Activated naive CD8-positive, alpha-beta T cell treated with anti-CD3 and anti-CD28 coated beads, Interleukin-2, amount 10 ng/mL, durations not matched to agents 7 days and 5 days (primary cell): ENCODE data around the gene TXNRD3. TPM values are rescaled to one million over a fixed set of nuclear protein-coding genes. Genes with fewer than 3 reads are reported as not detected.

Experiments used
- ATAC-seq: fragments of 150-1000 bp; cut with Tn5 transposase; one replicate; pipeline ENCODE4 v1.10.0; 2021; ENCODE audit warnings: low read depth, moderate library complexity
- POLR2A ChIA-PET: fragments of 350-600 bp; sonication (Branson Sonifier 250); formaldehyde crosslinking; loops from one replicate; lab custom pipeline; 2021; ENCODE audit warnings: antibody characterized with exemption; lab: Charles Lee
- DNase-seq: peaks from one replicate; pipeline ENCODE4 v3.0.0; 2021
- H3K27ac Mint-ChIP-seq: one replicate; pipeline ENCODE4 v1.8.0; 2022; ENCODE audit warnings: mild to moderate bottlenecking, mixed read lengths
- H3K27me3 Mint-ChIP-seq: one replicate; pipeline ENCODE4 v1.8.0; 2022; ENCODE audit warnings: mild to moderate bottlenecking, moderate library complexity, mixed read lengths
- H3K36me3 Mint-ChIP-seq: one replicate; pipeline ENCODE4 v1.8.0; 2021; ENCODE audit warnings: mild to moderate bottlenecking, mixed read lengths
- H3K4me1 Mint-ChIP-seq: one replicate; pipeline ENCODE4 v1.8.0; 2021; ENCODE audit warnings: mixed read lengths
- H3K4me3 Mint-ChIP-seq: one replicate; pipeline ENCODE4 v1.8.0; 2022; ENCODE audit warnings: mild to moderate bottlenecking, moderate library complexity, mixed read lengths
- H3K9me3 Mint-ChIP-seq: one replicate; pipeline ENCODE4 v1.8.0; 2021; ENCODE audit warnings: mixed read lengths
- total RNA-seq, 2 experiments: library from RNA; stranded (reverse); gene quantifications; one replicate each; pipeline ENCODE4 v1.2.3, GENCODE V29; 2021

Gene TXNRD3
- total RNA-seq, 2 experiments from 2014 or later, result 1.1 to 1.5 TPM

- H3K36me3 Mint-ChIP-seq, result peaks cover 2% of the 10 kb centered on the region
These were observed 11.2 kb upstream of the TXNRD3 start for GRCh38 chr3:126665959-126666657.

GRCh38 chr3:126665221-126665936 is 10.5 kb upstream of the TXNRD3 start:
- no peaks in the 10 kb centered on the region for H3K9me3 Mint-ChIP-seq
- DNase-seq (no peak), ATAC-seq (no peak)
- POLR2A ChIA-PET, result no interaction called here
- H3K27ac Mint-ChIP-seq, result no peak overlapping the region
- H3K36me3 Mint-ChIP-seq, result no peaks in the 10 kb centered on the region
- H3K4me1 Mint-ChIP-seq, result peaks cover 7% of the 10 kb centered on the region
- H3K4me3 Mint-ChIP-seq, result no peak overlapping the region
- peaks cover 15% of the 10 kb centered on the region for H3K27me3 Mint-ChIP-seq

More at GRCh38 chr3:126665959-126666657, 11.2 kb upstream of the TXNRD3 start:
- Mint-ChIP-seq H3K27me3 (peaks cover 15% of the 10 kb centered on the region), H3K4me3 (no peak overlapping the region), H3K4me1 (peaks cover 7% of the 10 kb centered on the region), H3K9me3 (peaks cover 4% of the 10 kb centered on the region), H3K27ac (no peak overlapping the region)
- POLR2A ChIA-PET, result no interaction called here
- DNase-seq (no peak), ATAC-seq (no peak)

GRCh38 chr3:126664591-126665214 is 9.8 kb upstream of the TXNRD3 start:
- Mint-ChIP-seq H3K36me3 (no peaks in the 10 kb centered on the region), H3K9me3 (no peaks in the 10 kb centered on the region), H3K27me3 (peaks cover 12% of the 10 kb centered on the region), H3K27ac (no peak overlapping the region), H3K4me3 (no peak overlapping the region), H3K4me1 (peaks cover 7% of the 10 kb centered on the region)
- no peak for ATAC-seq
- POLR2A ChIA-PET, result no interaction called here
- no peak for DNase-seq

GRCh38 chr3:126663750-126664149 is 8.8 kb upstream of the TXNRD3 start:
- no peaks in the 10 kb centered on the region for H3K36me3 Mint-ChIP-seq
- H3K9me3 Mint-ChIP-seq, result no peaks in the 10 kb centered on the region
- DNase-seq, result no peak
- no peak overlapping the region for H3K4me3 Mint-ChIP-seq
- H3K27me3 Mint-ChIP-seq, result peaks cover 10% of the 10 kb centered on the region
- H3K4me1 Mint-ChIP-seq, result peaks cover 7% of the 10 kb centered on the region
- no peak overlapping the region for H3K27ac Mint-ChIP-seq
- no peak for ATAC-seq
- POLR2A ChIA-PET, result no interaction called here

GRCh38 chr3:126663257-126663656 is 8.3 kb upstream of the TXNRD3 start:
- H3K4me1 Mint-ChIP-seq, result peaks cover 7% of the 10 kb centered on the region
- DNase-seq (no peak), ATAC-seq (no peak)
- H3K9me3 Mint-ChIP-seq, result peaks cover 2% of the 10 kb centered on the region
- POLR2A ChIA-PET, result no interaction called here
- no peak overlapping the region for H3K27ac Mint-ChIP-seq
- H3K27me3 Mint-ChIP-seq, result peaks cover 12% of the 10 kb centered on the region
- no peak overlapping the region for H3K4me3 Mint-ChIP-seq
- no peaks in the 10 kb centered on the region for H3K36me3 Mint-ChIP-seq

- Mint-ChIP-seq H3K27ac (no peak overlapping the region), H3K4me1 (peaks cover 7% of the 10 kb centered on the region), H3K36me3 (no peaks in the 10 kb centered on the region), H3K27me3 (peaks cover 17% of the 10 kb centered on the region), H3K9me3 (peaks cover 2% of the 10 kb centered on the region), H3K4me3 (no peak overlapping the region)
- no peak for DNase-seq
- POLR2A ChIA-PET, result no interaction called here
- no peak for ATAC-seq
These were observed 6.8 kb upstream of the TXNRD3 start for GRCh38 chr3:126661532-126662364.

DNA sequence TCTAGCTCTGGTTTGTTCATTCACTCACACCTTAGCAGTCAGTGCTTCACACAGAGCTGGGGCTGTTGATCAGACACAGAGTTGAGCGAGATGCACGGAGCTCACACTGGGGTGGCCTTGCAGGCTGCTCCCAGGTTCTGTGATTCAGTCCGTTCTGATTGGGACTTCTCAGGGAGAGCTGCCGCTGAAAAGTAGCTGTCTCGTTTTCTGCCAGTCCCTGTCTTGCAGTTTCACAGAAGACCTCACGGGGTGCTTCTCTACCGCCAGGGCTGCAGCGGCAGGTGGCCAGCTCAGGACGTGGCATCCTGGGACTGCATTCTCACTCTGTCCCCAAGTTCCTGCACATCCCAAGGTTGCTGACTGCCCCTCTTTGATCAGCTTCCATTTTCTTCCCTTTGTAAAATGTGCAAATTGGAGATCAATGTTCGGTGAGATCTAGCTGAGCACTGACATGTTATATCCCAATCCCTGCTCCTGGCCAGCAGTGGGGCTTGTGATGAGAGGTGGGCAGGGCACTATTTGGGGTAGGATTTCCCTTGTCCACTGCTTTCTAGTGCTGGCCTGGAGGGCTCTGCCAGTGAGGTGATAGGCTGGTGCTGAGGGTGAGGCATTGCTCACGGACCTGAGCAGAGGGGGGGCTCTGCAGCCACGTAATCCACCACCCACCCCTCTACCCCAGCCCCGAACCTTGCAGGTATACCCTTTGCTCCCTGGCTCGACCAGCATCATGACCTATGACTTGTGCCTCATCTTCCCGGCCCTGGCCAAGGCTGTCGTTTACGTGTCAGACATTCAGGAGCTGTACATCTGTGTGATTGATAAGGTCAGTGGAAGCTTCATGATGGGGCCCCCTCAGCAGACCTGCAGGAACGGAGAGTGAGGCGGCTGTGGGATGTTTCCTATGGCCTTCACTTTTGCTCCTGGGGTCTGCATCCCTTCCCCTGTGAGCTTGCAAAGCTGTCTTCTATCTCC is 5.3 kb upstream of the TXNRD3 start:
- DNase-seq (no peak), ATAC-seq (no peak)
- Mint-ChIP-seq H3K9me3 (peaks cover 2% of the 10 kb centered on the region), H3K4me3 (no peak overlapping the region), H3K36me3 (no peaks in the 10 kb centered on the region), H3K27ac (no peak overlapping the region), H3K4me1 (peaks cover 2% of the 10 kb centered on the region), H3K27me3 (peaks cover 11% of the 10 kb centered on the region)
- POLR2A ChIA-PET, result no interaction called here

DNA sequence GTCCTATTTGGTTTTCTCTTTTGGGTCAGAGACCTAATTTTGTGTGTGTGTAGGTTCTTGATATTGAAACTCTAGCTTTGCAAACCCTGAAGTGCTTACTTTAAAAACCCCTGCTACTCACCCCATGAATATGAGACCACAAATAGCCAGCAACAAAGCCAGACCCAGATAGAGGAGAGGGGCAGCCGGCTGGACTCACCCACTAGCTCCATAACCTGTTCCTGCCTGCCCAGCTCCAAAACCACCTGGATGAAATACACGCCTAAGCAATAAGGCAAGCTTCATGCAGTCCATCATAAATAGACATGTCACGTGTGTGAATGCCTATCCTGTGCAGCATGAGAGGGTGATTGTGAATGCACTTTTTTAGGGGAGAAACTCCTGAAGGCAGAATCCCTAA is 3.7 kb upstream of the TXNRD3 start:
- Mint-ChIP-seq H3K36me3 (no peaks in the 10 kb centered on the region), H3K27me3 (peaks cover 12% of the 10 kb centered on the region), H3K27ac (no peak overlapping the region), H3K9me3 (peaks cover 2% of the 10 kb centered on the region), H3K4me1 (peaks cover 7% of the 10 kb centered on the region), H3K4me3 (no peak overlapping the region)
- DNase-seq (no peak), ATAC-seq (no peak)
- POLR2A ChIA-PET, result no interaction called here

DNA sequence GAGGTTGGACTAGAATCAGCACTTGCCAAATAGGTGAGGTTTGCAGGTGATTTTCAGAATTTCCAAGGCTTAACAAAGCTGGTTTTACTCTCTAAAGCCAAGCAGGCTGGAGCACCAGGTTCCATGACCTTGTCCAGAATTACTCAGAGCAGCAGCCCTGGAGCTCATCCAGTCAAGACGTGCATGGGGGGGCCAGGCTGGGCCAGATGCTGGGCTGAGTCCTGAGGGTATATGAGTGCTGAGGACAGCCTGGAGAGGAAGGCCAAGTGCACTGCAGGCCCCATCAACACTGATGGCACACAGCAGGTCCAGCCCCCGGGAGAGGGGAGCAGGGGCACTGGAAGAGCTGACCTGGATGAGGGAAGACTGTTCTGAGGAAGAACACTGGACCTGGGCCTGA is 3.0 kb upstream of the TXNRD3 start:
- no peak overlapping the region for H3K4me3 Mint-ChIP-seq
- ATAC-seq, result no peak
- peaks cover 2% of the 10 kb centered on the region for H3K9me3 Mint-ChIP-seq
- no peak for DNase-seq
- no peak overlapping the region for H3K27ac Mint-ChIP-seq
- H3K36me3 Mint-ChIP-seq, result no peaks in the 10 kb centered on the region
- peaks cover 17% of the 10 kb centered on the region for H3K27me3 Mint-ChIP-seq
- H3K4me1 Mint-ChIP-seq, result peaks cover 7% of the 10 kb centered on the region
- POLR2A ChIA-PET, result no interaction called here

- DNase-seq (no peak), ATAC-seq (no peak)
- Mint-ChIP-seq H3K27me3 (peaks cover 14% of the 10 kb centered on the region), H3K4me3 (no peak overlapping the region), H3K27ac (no peak overlapping the region), H3K36me3 (no peaks in the 10 kb centered on the region), H3K4me1 (peaks cover 7% of the 10 kb centered on the region), H3K9me3 (peaks cover 2% of the 10 kb centered on the region)
- POLR2A ChIA-PET, result no interaction called here
These were observed 1.6 kb upstream of the TXNRD3 start for GRCh38 chr3:126656371-126657134.

DNA sequence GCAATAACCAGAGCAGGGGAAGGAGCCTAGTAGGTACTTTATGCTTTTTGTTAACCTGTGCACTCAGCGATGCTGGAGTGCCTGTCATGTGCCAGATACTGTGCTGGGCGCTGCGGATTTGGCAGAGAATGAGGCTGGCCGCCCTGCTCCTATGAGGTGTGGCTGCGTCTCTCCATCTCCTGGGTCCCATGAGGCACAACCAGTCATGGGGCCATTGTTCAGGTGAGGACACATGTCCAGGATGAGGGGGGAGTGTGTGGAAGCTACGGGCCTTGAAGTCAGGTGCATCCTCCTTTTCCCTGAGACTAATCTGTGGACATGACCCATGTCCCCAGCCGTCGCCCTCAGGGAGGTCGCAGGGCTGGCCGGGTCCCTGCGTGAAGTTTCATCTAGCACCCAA is 963 bp upstream of the TXNRD3 start:
- DNase-seq (no peak), ATAC-seq (no peak)
- peaks cover 14% of the 10 kb centered on the region for H3K27me3 Mint-ChIP-seq
- H3K27ac Mint-ChIP-seq, result no peak overlapping the region
- no peak overlapping the region for H3K4me3 Mint-ChIP-seq
- no peaks in the 10 kb centered on the region for H3K36me3 Mint-ChIP-seq
- H3K9me3 Mint-ChIP-seq, result peaks cover 2% of the 10 kb centered on the region
- peaks cover 7% of the 10 kb centered on the region for H3K4me1 Mint-ChIP-seq
- POLR2A ChIA-PET, result no interaction called here

DNA sequence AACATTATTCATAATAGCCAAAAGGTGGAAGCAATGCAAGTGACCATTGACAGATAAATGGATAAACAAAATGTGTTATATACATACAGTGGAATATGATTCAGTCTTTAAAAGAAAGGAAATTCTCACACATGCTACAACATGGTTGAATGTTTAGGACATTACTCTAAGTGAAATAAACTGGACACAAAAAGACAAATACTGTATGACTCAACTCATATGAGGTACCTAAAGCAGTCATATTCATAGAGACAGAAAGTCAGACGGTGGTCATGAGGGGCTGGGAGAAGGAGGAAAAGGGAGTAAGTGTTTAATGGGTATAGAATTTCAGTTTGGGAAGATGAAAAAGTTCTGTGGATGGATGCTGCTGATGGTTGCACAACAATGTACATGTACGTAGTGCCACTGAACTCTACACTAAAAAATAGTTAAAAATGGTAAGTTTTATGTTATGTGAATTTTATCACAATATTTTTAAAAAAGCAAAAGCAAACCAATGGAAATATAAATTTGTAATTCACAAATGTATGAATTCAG is 5.3 kb downstream of the TXNRD3 start:
- Mint-ChIP-seq H3K4me3 (no peak overlapping the region), H3K9me3 (peaks cover 2% of the 10 kb centered on the region), H3K27me3 (peaks cover 10% of the 10 kb centered on the region), H3K27ac (no peak overlapping the region), H3K4me1 (peaks cover 3% of the 10 kb centered on the region), H3K36me3 (no peaks in the 10 kb centered on the region)
- DNase-seq (no peak), ATAC-seq (no peak)
- POLR2A ChIA-PET, result no interaction called here
